Measurements from ENCODE around the gene RALB.
"Not testable (repeated sequence)": the region's sequence is repeated elsewhere in the genome, so short reads cannot be mapped to it uniquely, and the experiment has no call there.

RALB gene

GRCh38 chr2:120224735-120225548, 27.7 kb upstream of the RALB start:
- no peak for DNase-seq (ENCODE audit: low read depth)

- DNase-seq (ENCODE audit: low read depth): no peak
These were observed 27.0 kb upstream of the RALB start for GRCh38 chr2:120225549-120226065.

- DNase-seq (ENCODE audit: low read depth): no peak
These were observed 26.3 kb upstream of the RALB start for GRCh38 chr2:120226316-120226715.

GRCh38 chr2:120227111-120227991, 25.3 kb upstream of the RALB start:
- DNase-seq (ENCODE audit: low read depth): no peak

GRCh38 chr2:120228503-120228902, 24.1 kb upstream of the RALB start:
- DNase-seq (ENCODE audit: low read depth): no peak

GRCh38 chr2:120229341-120229740, 23.3 kb upstream of the RALB start:
- no peak for DNase-seq (ENCODE audit: low read depth)

GRCh38 chr2:120230515-120231471, 21.9 kb upstream of the RALB start:
- no peak for DNase-seq (ENCODE audit: low read depth)

GRCh38 chr2:120231564-120231973, 21.1 kb upstream of the RALB start:
- no peak for DNase-seq (ENCODE audit: low read depth)

GRCh38 chr2:120231974-120232635, 20.5 kb upstream of the RALB start:
- DNase-seq (ENCODE audit: low read depth): peak; percentile 26

GRCh38 chr2:120233292-120233691, 19.4 kb upstream of the RALB start:
- no peak for DNase-seq (ENCODE audit: low read depth)

GRCh38 chr2:120235158-120235557, 17.5 kb upstream of the RALB start:
- DNase-seq (ENCODE audit: low read depth): not testable (repeated sequence)

- no peak for DNase-seq (ENCODE audit: low read depth)
These were observed 17.0 kb upstream of the RALB start for GRCh38 chr2:120235681-120236080.

- DNase-seq (ENCODE audit: low read depth): no peak
These were observed 16.3 kb upstream of the RALB start for GRCh38 chr2:120236316-120236715.

GRCh38 chr2:120236791-120237190, 15.9 kb upstream of the RALB start:
- DNase-seq (ENCODE audit: low read depth): no peak

GRCh38 chr2:120237491-120237902, 15.2 kb upstream of the RALB start:
- no peak for DNase-seq (ENCODE audit: low read depth)

GRCh38 chr2:120238728-120239487, 13.7 kb upstream of the RALB start:
- DNase-seq (ENCODE audit: low read depth): no peak

- no peak for DNase-seq (ENCODE audit: low read depth)
These were observed 13.0 kb upstream of the RALB start for GRCh38 chr2:120239488-120240287.

GRCh38 chr2:120240901-120241429, 11.7 kb upstream of the RALB start:
- no peak for DNase-seq (ENCODE audit: low read depth)

- no peak for DNase-seq (ENCODE audit: low read depth)
These were observed 11.0 kb upstream of the RALB start for GRCh38 chr2:120241684-120242083.
